Measurements from ENCODE around the gene ZNF319.

ZNF319 gene

GRCh38 chr16:57999366-57999970 lies 1.0 kb downstream of the ZNF319 start:
- Mint-ChIP-seq H3K27ac (peak overlapping the region; percentile 56), H3K4me1 (peaks cover 56% of the 10 kb centered on the region), H3K9me3 (no peaks in the 10 kb centered on the region), H3K27me3 (no peaks in the 10 kb centered on the region), H3K36me3 (ENCODE audit: low read depth) (peaks cover 20% of the 10 kb centered on the region), H3K4me3 (peak overlapping the region; percentile 79)
- DNase-seq (peak; percentile 16), ATAC-seq (no peak)

GRCh38 chr16:57998992-57999365 lies 1.5 kb downstream of the ZNF319 start:
- H3K36me3 Mint-ChIP-seq (ENCODE audit: low read depth) = peaks cover 18% of the 10 kb centered on the region
- H3K27ac Mint-ChIP-seq = peak overlapping the region; percentile 65
- DNase-seq = no peak
- ATAC-seq = no peak
- peak overlapping the region; percentile 79 for H3K4me3 Mint-ChIP-seq
- H3K27me3 Mint-ChIP-seq = no peaks in the 10 kb centered on the region
- no peaks in the 10 kb centered on the region for H3K9me3 Mint-ChIP-seq
- peaks cover 55% of the 10 kb centered on the region for H3K4me1 Mint-ChIP-seq

- Mint-ChIP-seq H3K27ac (peak overlapping the region; percentile 65), H3K27me3 (no peaks in the 10 kb centered on the region), H3K4me1 (peaks cover 52% of the 10 kb centered on the region), H3K36me3 (ENCODE audit: low read depth) (peaks cover 15% of the 10 kb centered on the region), H3K9me3 (no peaks in the 10 kb centered on the region), H3K4me3 (peak overlapping the region; percentile 79)
- ATAC-seq = peak; percentile 55
- DNase-seq = peak; percentile 66
These were observed 2.0 kb downstream of the ZNF319 start for GRCh38 chr16:57998486-57998885.

GRCh38 chr16:57997528-57998265 lies 2.8 kb downstream of the ZNF319 start:
- Mint-ChIP-seq H3K4me1 (peaks cover 52% of the 10 kb centered on the region), H3K27me3 (no peaks in the 10 kb centered on the region), H3K9me3 (no peaks in the 10 kb centered on the region), H3K4me3 (peak overlapping the region; percentile 79), H3K36me3 (ENCODE audit: low read depth) (peaks cover 9% of the 10 kb centered on the region), H3K27ac (no peak overlapping the region)
- ATAC-seq (no peak), DNase-seq (no peak)

GRCh38 chr16:57997176-57997527 lies 3.3 kb downstream of the ZNF319 start:
- no peak for ATAC-seq
- peaks cover 48% of the 10 kb centered on the region for H3K4me1 Mint-ChIP-seq
- no peaks in the 10 kb centered on the region for H3K9me3 Mint-ChIP-seq
- H3K27ac Mint-ChIP-seq = no peak overlapping the region
- H3K27me3 Mint-ChIP-seq = no peaks in the 10 kb centered on the region
- no peak overlapping the region for H3K4me3 Mint-ChIP-seq
- H3K36me3 Mint-ChIP-seq (ENCODE audit: low read depth) = peaks cover 7% of the 10 kb centered on the region
- no peak for DNase-seq

- Mint-ChIP-seq H3K36me3 (ENCODE audit: low read depth) (peaks cover 7% of the 10 kb centered on the region), H3K27me3 (no peaks in the 10 kb centered on the region), H3K4me1 (peaks cover 43% of the 10 kb centered on the region), H3K27ac (no peak overlapping the region), H3K9me3 (no peaks in the 10 kb centered on the region), H3K4me3 (no peak overlapping the region)
- ATAC-seq (no peak), DNase-seq (no peak)
These were observed 3.9 kb downstream of the ZNF319 start for GRCh38 chr16:57996406-57997175.

- no peak overlapping the region for H3K4me3 Mint-ChIP-seq
- H3K27me3 Mint-ChIP-seq = no peaks in the 10 kb centered on the region
- no peak for ATAC-seq
- peaks cover 7% of the 10 kb centered on the region for H3K36me3 Mint-ChIP-seq (ENCODE audit: low read depth)
- peaks cover 40% of the 10 kb centered on the region for H3K4me1 Mint-ChIP-seq
- H3K9me3 Mint-ChIP-seq = no peaks in the 10 kb centered on the region
- DNase-seq = no peak
- H3K27ac Mint-ChIP-seq = no peak overlapping the region
These were observed 4.6 kb downstream of the ZNF319 start for GRCh38 chr16:57995721-57996405.

GRCh38 chr16:57994778-57995177 lies 5.7 kb downstream of the ZNF319 start:
- Mint-ChIP-seq H3K4me1 (peaks cover 40% of the 10 kb centered on the region), H3K27ac (no peak overlapping the region), H3K4me3 (no peak overlapping the region), H3K27me3 (no peaks in the 10 kb centered on the region), H3K9me3 (no peaks in the 10 kb centered on the region), H3K36me3 (ENCODE audit: low read depth) (peaks cover 7% of the 10 kb centered on the region)
- DNase-seq = peak; percentile 30
- no peak for ATAC-seq

GRCh38 chr16:57994361-57994760 lies 6.1 kb downstream of the ZNF319 start:
- H3K27ac Mint-ChIP-seq = no peak overlapping the region
- no peak for ATAC-seq

GRCh38 chr16:57993897-57994296 lies 6.6 kb downstream of the ZNF319 start:
- Mint-ChIP-seq H3K4me3 (no peak overlapping the region), H3K4me1 (peaks cover 33% of the 10 kb centered on the region), H3K36me3 (ENCODE audit: low read depth) (peaks cover 7% of the 10 kb centered on the region), H3K27me3 (no peaks in the 10 kb centered on the region), H3K9me3 (no peaks in the 10 kb centered on the region), H3K27ac (no peak overlapping the region)
- no peak for DNase-seq
- ATAC-seq = no peak

More at GRCh38 chr16:57994361-57994760, 6.1 kb downstream of the ZNF319 start:
- H3K4me3 Mint-ChIP-seq = no peak overlapping the region
- no peaks in the 10 kb centered on the region for H3K9me3 Mint-ChIP-seq
- no peaks in the 10 kb centered on the region for H3K27me3 Mint-ChIP-seq
- no peak for DNase-seq
- H3K4me1 Mint-ChIP-seq = peaks cover 38% of the 10 kb centered on the region
- peaks cover 7% of the 10 kb centered on the region for H3K36me3 Mint-ChIP-seq (ENCODE audit: low read depth)

GRCh38 chr16:57993438-57993837 lies 7.0 kb downstream of the ZNF319 start:
- Mint-ChIP-seq H3K27me3 (no peaks in the 10 kb centered on the region), H3K36me3 (ENCODE audit: low read depth) (peaks cover 7% of the 10 kb centered on the region), H3K4me1 (peaks cover 29% of the 10 kb centered on the region), H3K9me3 (no peaks in the 10 kb centered on the region), H3K27ac (no peak overlapping the region), H3K4me3 (no peak overlapping the region)
- ATAC-seq (no peak), DNase-seq (no peak)

GRCh38 chr16:57992084-57992483 lies 8.4 kb downstream of the ZNF319 start:
- ATAC-seq (no peak), DNase-seq (no peak)
- Mint-ChIP-seq H3K27me3 (no peaks in the 10 kb centered on the region), H3K4me1 (peaks cover 15% of the 10 kb centered on the region), H3K4me3 (no peak overlapping the region), H3K36me3 (ENCODE audit: low read depth) (no peaks in the 10 kb centered on the region), H3K27ac (no peak overlapping the region), H3K9me3 (no peaks in the 10 kb centered on the region)

GRCh38 chr16:57991551-57992059 lies 8.9 kb downstream of the ZNF319 start:
- Mint-ChIP-seq H3K9me3 (no peaks in the 10 kb centered on the region), H3K4me1 (peaks cover 15% of the 10 kb centered on the region), H3K27ac (no peak overlapping the region), H3K36me3 (ENCODE audit: low read depth) (no peaks in the 10 kb centered on the region), H3K27me3 (no peaks in the 10 kb centered on the region), H3K4me3 (no peak overlapping the region)
- DNase-seq (no peak), ATAC-seq (no peak)

- H3K4me3 Mint-ChIP-seq = no peak overlapping the region
- H3K4me1 Mint-ChIP-seq = peaks cover 9% of the 10 kb centered on the region
- H3K27me3 Mint-ChIP-seq = no peaks in the 10 kb centered on the region
- H3K9me3 Mint-ChIP-seq = no peaks in the 10 kb centered on the region
- DNase-seq = no peak
- no peaks in the 10 kb centered on the region for H3K36me3 Mint-ChIP-seq (ENCODE audit: low read depth)
- H3K27ac Mint-ChIP-seq = no peak overlapping the region
- no peak for ATAC-seq
These were observed 11.5 kb downstream of the ZNF319 start for GRCh38 chr16:57988929-57989328.
